Measurements from ENCODE around the gene DGUOK.

DNA sequence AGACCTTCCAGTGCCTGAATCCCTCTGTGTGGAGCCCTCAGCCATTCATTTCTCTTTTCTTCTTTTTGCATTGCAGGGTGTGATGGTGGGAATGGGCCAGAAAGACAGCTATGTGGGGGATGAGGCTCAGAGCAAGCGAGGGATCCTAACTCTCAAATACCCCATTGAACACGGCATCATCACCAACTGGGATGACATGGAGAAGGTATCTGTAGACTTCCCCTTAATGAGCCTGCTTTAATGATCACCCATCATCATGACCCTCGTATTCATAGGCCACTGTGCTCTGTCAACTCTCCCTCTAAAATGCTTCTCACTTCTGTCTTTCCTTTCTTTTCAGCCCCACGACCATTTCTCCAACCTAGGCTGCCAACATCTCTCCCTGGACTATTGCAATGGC, 24.4 kb upstream of the DGUOK start:
- TF ChIP-seq, protein P1, sequence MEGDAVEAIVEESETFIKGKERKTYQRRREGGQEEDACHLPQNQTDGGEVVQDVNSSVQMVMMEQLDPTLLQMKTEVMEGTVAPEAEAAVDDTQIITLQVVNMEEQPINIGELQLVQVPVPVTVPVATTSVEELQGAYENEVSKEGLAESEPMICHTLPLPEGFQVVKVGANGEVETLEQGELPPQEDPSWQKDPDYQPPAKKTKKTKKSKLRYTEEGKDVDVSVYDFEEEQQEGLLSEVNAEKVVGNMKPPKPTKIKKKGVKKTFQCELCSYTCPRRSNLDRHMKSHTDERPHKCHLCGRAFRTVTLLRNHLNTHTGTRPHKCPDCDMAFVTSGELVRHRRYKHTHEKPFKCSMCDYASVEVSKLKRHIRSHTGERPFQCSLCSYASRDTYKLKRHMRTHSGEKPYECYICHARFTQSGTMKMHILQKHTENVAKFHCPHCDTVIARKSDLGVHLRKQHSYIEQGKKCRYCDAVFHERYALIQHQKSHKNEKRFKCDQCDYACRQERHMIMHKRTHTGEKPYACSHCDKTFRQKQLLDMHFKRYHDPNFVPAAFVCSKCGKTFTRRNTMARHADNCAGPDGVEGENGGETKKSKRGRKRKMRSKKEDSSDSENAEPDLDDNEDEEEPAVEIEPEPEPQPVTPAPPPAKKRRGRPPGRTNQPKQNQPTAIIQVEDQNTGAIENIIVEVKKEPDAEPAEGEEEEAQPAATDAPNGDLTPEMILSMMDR (IDR thresholded peaks at IDR 0.05; ENCODE audit: low read depth, low read length), result no peak
- TF ChIP-seq POLR2A (IDR thresholded peaks at IDR 0.05; ENCODE audit: extremely low read depth, insufficient read length) (no peak), MAX (IDR thresholded peaks at IDR 0.05; ENCODE audit: low read depth, low read length) (no peak), MYC (IDR thresholded peaks at IDR 0.05; ENCODE audit: low read depth, low read length) (no peak)

Measured in NB4 (cell line).